ENCODE measurements around the gene TBCA.

- TF ChIP-seq CTCF (IDR thresholded peaks at IDR 0.05; ENCODE audit: extremely low read depth in 1 of 2, insufficient read depth in 1 of 2, low read depth in 1 of 2, low read length in 2 of 2), result no peak
- no peak for TF ChIP-seq MAX (IDR thresholded peaks at IDR 0.05; ENCODE audit: insufficient read depth, insufficient read length)
- no peak for TF ChIP-seq POLR2A (IDR thresholded peaks at IDR 0.05; ENCODE audit: low read depth, low read length)
These were observed 134.0 kb downstream of the TBCA start for GRCh38 chr5:77641963-77642737.

All from endothelial cell of umbilical vein (primary cell).